NCI-H82 (cell line): ENCODE data around the gene FGF22.
"Not testable (repeated sequence)": the region's sequence is repeated elsewhere in the genome, so short reads cannot be mapped to it uniquely, and the experiment has no call there.

ENCODE experiments used
- DNase-seq: peaks from one replicate; lab custom pipeline; 2025; lab: John Stamatoyannopoulos, UW

Gene FGF22

DNA sequence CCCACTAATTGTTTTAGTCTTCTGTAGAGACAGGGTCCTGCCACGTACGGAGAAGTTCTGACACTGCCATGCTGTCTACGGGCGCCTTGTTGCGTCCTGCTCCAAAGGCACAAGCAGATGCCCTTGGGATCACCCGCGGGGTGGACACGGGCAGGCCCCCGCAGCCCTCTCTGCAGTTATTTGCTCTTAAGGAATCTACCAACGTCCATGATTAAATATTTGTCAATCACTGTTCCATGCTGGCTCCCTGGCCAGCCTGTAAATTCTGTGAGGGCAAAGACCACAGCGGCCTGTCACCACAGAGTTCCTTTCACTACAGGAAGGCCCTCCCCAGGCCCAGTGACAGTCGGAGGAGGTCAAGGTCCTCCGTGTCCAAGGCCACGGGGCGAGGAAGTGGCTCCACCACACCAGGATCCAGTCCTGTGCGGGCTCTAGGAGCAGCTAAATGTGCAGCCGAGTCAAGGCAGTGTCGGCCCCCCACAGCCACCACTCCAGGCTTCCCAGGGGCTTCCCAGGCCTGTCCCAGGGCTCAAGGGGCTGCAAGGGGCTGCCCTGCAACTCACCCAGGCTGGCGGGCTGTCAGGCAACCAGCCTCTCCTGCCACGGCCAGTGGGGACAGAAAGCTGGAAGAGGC is 21.2 kb downstream of the FGF22 start:
- DNase-seq, result no peak

GRCh38 chr19:661427-662196 is 21.9 kb downstream of the FGF22 start:
- no peak for DNase-seq

GRCh38 chr19:662207-662961 is 22.7 kb downstream of the FGF22 start:
- peak; percentile 55 for DNase-seq

GRCh38 chr19:662962-663681 is 23.4 kb downstream of the FGF22 start, which contains the start of gene RNF126:
Gene RNF126, minus strand, starts transcription at chr19:663214. Its CDS starts 93 bp downstream, at chr19:663121.
- peak; percentile 88 for DNase-seq

GRCh38 chr19:663682-664117 is 24.0 kb downstream of the FGF22 start:
- no peak for DNase-seq

- DNase-seq, result peak; percentile 88
Observed at GRCh38 chr19:664913-665443, 25.3 kb downstream of the FGF22 start.

DNA sequence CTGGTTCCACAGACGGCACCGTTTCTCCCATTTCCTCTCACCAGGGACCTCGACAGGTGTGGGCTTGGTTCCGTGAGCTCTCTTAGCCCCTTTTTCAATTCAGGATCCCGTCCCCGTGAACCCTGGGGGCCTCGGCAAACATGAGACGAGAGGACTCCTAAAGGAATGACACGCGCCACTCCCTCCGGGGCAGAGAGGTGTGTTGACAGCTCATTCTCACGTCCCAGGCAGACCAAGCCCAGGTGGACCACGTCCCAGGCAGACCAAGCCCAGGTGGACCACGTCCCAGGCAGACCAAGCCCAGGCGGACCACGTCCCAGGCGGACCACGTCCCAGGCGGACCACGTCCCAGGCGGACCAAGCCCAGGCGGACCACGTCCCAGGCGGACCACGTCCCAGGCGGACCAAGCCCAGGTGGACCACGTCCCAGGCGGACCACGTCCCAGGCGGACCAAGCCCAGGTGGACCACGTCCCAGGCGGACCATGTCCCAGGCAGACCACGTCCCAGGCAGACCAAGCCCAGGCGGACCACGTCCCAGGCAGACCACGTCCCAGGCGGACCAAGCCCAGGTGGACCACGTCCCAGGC is 27.4 kb downstream of the FGF22 start:
- DNase-seq, result not testable (repeated sequence)

GRCh38 chr19:668675-669434 is 29.2 kb downstream of the FGF22 start:
- not testable (repeated sequence) for DNase-seq

- peak; percentile 22 for DNase-seq
Observed at GRCh38 chr19:670609-671075, 31.0 kb downstream of the FGF22 start.

DNA sequence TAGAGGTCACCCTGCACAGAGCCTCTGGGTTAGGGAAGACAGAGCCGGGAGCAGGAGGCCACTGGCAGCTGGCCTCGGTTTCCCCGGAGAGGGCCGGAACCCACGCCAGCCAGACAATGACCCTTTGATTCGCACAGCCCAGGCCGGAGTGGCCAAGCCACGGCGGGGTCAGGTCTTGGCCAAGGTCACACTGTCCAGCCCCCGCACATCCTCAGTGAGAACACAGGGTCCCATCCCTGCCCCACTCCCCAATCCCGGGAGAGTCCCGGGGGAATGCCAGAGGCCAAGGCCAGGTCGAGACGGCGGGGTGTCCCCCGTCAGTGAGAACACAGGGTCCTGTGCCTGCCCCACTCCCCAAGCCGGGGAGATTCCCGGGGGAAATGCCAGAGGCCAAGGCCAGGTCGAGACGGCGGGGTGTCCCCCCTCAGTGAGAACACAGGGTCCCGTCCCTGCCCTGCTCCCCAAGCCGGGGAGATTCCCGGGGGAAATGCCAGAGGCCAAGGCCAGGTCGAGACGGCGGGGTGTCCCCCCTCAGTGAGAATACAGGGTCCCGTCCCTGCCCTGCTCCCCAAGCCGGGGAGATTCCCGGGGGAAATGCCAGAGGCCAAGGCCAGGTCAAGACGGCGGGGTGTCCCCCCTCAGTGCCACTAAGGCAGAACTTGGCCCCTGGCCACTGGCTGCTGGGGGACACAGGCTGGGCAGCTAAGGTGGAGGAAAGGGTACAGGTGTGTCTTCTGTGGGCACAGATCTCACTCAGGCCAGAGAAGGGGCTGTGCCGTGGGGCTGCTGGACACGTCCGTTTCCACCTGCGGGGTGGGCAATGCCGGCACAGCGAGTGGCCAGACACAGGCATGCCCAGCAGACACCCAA is 34.8 kb downstream of the FGF22 start:
- DNase-seq, result no peak

DNA sequence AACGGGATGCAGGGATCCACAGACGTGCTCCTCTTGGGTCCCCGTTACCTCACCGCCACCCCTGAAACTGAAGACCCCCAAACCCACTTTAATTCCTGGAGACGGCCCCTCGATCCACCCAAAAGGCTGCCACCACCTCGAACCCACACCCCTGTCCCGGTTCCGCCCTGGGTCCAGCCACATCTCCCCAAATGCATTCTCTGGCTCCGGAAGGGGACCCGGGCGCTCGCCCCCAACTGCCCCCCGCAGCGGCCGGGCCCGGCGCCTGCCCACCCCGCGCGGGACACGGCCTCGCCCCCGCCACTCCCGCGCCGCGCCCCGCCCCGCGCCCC is 36.3 kb downstream of the FGF22 start:
- DNase-seq, result no peak

GRCh38 chr19:676339-677105 is 36.8 kb downstream of the FGF22 start, which contains the start of gene FSTL3:
Gene FSTL3, plus strand, starts transcription at chr19:676392. Its CDS starts 32 bp downstream, at chr19:676424.
- no peak for DNase-seq

DNA sequence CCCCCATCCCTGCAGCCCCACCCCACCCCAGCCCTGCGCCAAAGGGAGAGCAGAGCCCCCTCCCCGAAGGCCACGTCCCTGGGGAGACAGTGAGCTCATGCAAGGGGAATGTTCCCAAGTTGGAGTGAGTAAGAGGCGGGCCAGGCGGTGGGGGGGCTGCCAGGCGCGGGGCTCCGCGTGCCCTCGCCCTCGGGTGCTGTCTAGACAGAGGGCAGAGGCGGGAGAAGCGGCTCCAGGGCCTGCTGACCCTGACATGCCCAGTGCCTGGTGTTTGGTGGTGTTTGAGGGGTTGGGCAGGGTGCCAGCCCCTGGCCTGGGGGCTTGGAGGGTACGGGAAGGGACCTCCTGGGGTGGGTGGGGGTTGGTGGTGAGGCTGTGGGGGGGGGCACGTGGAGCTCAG is 37.5 kb downstream of the FGF22 start:
- no peak for DNase-seq

- no peak for DNase-seq
Observed at GRCh38 chr19:677601-678436, 38.1 kb downstream of the FGF22 start.

DNA sequence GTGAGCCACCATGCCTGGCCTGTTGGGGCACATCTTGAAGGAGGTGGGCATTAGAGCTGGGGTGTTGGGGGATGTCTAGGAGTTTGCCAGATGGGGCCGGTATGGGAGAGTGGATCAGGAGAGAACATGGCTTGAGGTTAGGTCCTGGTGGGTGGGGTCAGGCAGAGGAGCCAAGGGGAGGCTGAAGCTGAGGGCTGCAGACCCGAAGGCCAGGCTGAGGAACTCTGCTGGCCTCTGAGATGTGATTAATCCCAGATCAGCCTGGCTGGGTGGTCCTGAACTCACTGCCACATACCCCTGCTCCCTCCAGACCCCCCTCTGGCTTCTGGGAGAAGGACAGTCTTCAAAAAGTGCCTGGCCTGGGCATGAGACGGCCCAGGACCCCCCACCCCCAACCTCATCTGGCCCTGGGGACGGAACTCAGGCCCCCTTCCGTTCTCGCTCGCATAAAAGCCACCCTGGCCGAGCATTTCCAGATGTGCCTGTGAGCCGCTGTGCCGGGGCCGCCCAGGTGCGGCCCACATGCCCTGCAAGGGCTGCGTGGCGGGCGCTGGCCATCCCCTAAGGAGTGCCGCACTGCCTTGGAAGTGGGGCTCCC is 39.2 kb downstream of the FGF22 start:
- no peak for DNase-seq

DNA sequence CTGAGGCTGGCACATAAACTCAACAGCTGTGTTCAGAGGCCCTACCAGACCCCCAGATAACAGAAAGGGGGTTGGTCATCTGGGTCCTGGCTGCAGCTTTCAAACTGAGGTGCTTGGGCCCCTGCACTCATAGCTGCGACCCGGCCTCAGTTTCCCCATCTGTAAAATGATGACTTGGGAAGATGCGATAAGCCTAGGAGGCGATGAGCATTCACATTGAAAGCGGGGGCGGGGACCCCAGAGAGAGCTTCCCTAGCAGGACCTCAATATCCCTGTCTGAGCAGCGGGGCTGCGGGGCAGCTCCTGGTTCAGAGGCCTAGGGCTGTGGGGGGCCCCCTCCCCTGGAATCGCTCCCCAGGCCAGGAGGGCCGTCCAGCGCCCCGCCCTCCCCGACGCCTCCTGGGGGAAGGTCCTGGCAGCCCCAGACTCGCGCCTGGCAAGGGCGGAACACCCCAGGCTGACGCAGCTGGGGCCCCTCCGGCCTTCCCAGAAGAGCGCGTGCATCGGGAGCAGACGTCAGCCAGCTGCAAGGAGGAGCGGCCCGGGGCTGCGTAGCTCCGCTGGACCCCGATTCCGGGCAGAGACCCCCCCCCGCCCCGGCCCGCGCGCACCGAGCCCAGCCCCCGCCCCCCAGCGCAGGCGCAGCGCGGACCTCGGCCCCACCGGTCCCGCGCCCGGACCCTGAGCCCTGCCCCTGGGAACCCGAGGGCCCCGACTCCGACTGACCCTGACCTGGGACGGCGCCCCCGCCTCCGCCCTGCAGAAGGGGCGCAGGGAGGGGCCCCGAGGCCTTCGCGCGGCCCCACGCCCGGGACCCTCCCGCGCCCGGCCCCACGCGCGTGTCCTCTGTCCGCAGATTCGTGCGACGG is 40.0 kb downstream of the FGF22 start:
- peak; percentile 37 for DNase-seq
